Activated CD8-positive, alpha-beta memory T cell treated with anti-CD3 and anti-CD28 coated beads for 4 hours (primary cell): ENCODE measurements around the gene SLC8A1.

Experiments
- DNase-seq, 2 donors: peaks; one replicate each; pipeline ENCODE4 v3.0.0-alpha.2; 2020; ENCODE audit warnings: low read depth in 2 of 2

Gene SLC8A1

DNA sequence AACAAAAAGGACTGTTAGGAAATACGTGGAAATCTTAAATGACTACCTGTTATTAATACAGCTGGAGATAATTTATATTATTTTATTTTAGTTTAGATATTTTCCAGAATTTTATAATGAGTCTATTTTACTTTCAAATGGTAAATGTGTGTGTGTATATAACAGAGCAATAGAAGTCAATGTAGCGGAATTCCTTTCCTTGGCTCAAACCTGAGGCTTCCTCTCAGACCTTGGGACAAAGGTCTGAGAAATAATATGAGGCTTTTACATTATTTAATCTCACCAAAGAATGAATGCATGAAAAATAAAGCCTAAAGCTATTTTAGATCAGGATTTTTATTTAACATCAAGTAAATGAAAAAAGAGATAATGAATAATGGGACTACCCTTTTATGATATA is 65.7 kb downstream of the SLC8A1 start:
- no peak for DNase-seq

DNA sequence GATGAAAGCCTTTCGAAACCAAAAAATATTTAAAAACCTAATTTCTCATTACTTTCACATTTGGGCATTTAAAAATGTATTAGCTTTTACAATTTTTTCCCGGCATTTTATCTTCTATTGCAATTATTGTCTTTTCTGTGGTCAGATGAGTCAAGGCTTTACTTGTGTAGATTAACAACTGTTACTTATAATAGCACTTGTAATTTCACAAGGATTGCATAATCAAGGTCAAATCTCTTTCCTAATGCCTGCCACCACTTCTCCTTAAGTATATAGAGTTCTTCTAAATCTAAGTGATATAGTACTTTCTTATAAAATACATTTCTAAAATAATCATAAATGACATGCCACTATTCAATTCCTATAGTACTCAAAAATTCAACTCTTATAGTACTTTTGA is 67.2 kb downstream of the SLC8A1 start:
- no peak for DNase-seq

DNA sequence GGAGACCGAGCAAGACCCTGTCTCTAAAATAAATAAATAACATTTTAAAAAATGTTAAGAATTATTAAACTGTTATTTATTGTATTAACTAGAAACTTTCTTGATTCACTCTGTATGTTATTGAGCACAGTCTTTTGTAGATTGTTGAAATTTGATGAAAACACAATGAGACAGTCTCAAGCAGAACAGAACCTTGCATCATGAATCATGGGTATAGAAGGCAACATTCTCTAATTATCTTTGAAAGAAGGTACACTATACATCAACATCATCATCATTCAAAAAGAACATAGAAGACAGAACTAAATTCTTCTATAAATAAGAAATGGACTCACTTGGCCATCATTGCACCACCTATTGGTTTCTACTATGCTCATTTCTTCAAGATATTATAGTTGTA is 67.7 kb downstream of the SLC8A1 start:
- no peak for DNase-seq

GRCh38 chr2:40380721-40381120 is 71.2 kb downstream of the SLC8A1 start:
- no peak for DNase-seq

DNA sequence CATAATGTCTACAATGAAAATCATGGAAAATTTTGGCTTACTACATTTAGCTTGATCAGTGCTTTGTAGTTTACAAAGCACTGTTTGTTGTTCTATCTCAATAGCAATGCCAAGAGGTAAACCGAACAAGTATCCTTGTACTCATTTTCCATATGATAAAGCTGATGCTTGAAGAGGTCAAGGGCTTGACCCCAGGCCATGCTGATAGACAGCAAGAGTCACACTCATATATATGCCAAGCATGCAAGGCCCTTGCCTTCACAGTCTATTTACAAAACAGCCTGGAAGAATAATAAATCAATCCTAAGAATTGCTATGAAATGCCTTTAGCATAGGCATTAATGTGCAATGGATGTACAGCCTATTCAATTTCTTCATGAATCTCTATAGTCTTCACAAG is 71.8 kb downstream of the SLC8A1 start:
- no peak for DNase-seq

GRCh38 chr2:40374543-40375240 is 77.2 kb downstream of the SLC8A1 start:
- no peak for DNase-seq

GRCh38 chr2:40373111-40373510 is 78.8 kb downstream of the SLC8A1 start:
- DNase-seq, result no peak

DNA sequence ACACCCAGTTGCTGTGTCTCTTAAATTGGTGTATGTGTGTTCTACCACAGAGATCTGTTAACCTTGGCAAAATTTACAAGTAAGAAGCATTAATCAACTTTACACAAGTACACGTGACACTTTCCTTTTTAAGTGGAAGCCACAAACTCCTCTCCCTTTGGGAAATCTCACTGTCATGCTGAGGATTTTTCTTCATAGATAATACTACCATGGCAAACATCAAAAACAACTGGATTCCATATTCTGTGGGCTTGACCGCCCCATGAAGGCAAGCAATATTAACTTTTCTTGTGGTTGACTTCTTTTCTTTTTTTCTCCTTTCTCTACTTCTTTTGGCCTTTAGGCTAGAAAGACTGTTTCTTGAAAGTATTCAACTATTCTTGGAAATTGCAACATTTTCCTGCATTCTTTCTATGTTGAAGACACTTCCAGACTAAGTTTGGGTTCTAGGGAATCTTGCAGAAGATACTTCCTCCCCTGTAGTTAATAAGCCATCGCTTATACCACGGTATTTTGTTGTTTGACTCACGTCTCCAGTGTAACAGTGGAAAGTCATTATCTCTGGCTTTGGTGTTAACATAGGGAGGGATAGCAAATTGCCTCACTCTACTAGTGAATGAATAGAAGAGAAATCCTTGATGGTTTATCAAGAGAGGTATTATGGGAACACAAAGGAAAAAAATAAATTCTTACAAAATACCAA is 79.5 kb downstream of the SLC8A1 start:
- no peak for DNase-seq

GRCh38 chr2:40371525-40372282 is 80.2 kb downstream of the SLC8A1 start:
- no peak for DNase-seq

- no peak for DNase-seq
These were observed 81.9 kb downstream of the SLC8A1 start for GRCh38 chr2:40370007-40370395.

- no peak for DNase-seq
These were observed 82.5 kb downstream of the SLC8A1 start for GRCh38 chr2:40369267-40370006.

- no peak for DNase-seq
These were observed 84.2 kb downstream of the SLC8A1 start for GRCh38 chr2:40367652-40368051.

GRCh38 chr2:40367032-40367431 is 84.9 kb downstream of the SLC8A1 start:
- no peak for DNase-seq

DNA sequence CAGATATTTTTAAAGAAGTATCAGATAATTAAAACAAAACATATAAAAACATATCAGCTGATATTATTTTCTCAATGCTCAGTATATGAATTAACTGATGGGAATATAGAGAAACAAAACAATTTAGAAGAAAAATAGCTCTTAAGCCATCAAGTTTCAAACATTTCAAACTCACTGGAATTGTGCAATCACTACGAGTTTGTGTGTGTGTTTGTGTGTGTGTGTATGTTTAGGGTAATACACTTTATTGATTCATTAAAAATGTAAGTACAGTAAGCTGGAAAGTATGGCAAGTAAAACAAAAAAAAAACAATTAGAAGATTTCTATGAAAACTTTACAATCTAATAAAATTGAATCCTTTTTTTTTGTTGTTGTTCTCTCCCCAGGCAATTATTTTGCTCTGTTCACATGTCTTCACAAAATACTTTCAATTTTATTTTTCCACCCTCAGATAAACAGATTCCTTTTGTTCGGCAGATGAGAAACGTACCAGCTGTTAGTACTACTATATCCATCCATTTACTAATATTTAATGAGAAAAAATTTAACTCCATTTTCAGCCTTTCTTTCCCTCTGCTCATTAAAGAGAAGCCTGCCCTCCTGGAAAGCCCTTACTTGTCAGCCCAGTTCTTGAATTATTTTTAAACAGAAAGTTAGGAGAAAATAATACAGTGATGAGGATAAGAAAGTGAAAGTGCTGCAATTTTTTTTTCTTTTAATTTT is 87.6 kb downstream of the SLC8A1 start:
- DNase-seq, result no peak

DNA sequence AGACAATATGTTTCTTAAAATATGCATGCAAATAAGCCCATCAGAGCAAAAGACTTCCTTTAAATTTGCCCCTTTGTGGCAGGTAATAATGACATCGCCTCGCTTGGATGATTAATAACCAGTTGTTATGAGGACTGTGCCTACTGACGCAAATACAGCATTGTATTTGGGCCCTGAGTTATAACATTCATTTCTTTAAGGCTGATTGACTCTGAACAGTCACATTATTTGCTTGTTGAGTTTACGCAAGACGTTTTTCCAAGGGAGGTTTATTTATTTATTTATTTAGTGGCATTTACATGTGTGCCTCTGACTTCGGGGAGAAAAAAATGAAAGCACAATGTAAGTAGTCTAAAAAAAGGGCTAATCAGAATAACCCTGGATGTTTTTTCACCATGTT is 88.3 kb downstream of the SLC8A1 start:
- DNase-seq, result no peak

GRCh38 chr2:40363231-40363630 is 88.7 kb downstream of the SLC8A1 start:
- no peak for DNase-seq

DNA sequence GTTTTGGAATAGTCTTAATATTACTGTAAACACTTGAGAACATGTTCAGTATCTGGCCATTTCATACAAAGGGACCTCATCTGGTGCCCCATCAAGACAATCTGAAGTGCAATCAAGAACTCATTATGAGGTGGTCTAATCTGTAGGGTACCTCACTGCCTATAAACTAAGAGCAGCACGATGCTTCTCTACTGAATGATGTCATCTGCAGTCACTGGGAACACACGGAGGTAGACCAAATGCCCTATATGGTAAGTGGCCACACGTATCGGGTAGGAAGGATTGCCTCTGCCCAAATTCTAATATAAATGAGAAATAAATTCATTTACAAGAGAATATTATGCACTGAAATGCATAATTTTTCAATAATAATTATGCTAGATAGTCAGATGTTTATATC is 90.4 kb downstream of the SLC8A1 start:
- no peak for DNase-seq

- no peak for DNase-seq
These were observed 91.2 kb downstream of the SLC8A1 start for GRCh38 chr2:40360652-40361051.

DNA sequence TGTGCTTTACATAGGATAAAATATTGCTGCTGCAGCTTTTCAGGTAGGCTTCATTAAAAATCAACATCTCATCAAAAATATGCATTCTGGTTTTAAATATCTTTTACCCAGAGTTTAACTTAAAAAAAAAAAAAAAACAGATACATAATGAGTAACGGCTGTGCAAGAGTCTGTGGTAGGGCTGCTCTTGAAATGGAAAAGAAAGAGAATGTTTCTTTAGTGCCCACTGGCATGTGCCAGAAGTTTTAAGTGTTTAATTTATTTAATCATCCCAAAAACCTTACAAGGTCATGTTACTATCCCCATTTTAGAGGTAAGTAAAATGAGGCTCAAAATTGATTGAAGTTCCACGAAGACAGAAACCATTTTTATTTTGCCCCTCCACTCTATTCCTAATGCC is 92.1 kb downstream of the SLC8A1 start:
- DNase-seq, result no peak

GRCh38 chr2:40358783-40359182 is 93.1 kb downstream of the SLC8A1 start:
- DNase-seq, result no peak

GRCh38 chr2:40357667-40358066 is 94.2 kb downstream of the SLC8A1 start:
- no peak for DNase-seq

DNA sequence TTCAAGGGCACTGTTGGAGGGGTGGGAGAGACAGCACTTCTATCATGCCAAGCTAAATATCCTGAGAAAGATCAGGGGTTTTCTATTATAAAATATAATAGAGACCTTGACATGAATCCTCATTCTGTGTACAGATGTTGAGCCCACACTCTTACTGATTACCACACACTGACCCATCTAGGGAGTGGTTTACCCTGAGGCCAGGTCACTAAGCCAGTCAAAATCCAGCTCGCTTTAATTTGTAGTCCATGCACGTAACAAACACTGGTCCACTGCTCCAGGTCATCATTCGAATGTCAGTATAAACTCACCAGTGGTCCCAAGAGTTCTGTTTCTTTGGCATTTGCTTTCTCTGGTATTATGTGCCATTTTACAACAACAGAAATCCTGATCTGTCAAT is 96.4 kb downstream of the SLC8A1 start:
- DNase-seq, result no peak
